HFF-Myc (cell line): ENCODE data around the gene AMBRA1.

ENCODE experiments used
- DNase-seq: peaks from one replicate; pipeline ENCODE4 v3.0.0-alpha.2; 2011; ENCODE audit warnings: low read depth; ENCODE audit errors: extremely low read depth
- H3K4me3 ChIP-seq: replicated peaks from 2 replicates; pipeline ENCODE4 v1.5.1; 2011; ENCODE audit warnings: low read depth, mild to moderate bottlenecking, control low read depth, low read length
- TF ChIP-seq, protein P1 (sequence below): IDR thresholded peaks from 2 replicates; pipeline ENCODE4 v1.5.1; 2012; ENCODE audit warnings: mild to moderate bottlenecking, low read depth, low read length, control low read depth; ENCODE audit errors: missing control alignments

Gene AMBRA1

DNA sequence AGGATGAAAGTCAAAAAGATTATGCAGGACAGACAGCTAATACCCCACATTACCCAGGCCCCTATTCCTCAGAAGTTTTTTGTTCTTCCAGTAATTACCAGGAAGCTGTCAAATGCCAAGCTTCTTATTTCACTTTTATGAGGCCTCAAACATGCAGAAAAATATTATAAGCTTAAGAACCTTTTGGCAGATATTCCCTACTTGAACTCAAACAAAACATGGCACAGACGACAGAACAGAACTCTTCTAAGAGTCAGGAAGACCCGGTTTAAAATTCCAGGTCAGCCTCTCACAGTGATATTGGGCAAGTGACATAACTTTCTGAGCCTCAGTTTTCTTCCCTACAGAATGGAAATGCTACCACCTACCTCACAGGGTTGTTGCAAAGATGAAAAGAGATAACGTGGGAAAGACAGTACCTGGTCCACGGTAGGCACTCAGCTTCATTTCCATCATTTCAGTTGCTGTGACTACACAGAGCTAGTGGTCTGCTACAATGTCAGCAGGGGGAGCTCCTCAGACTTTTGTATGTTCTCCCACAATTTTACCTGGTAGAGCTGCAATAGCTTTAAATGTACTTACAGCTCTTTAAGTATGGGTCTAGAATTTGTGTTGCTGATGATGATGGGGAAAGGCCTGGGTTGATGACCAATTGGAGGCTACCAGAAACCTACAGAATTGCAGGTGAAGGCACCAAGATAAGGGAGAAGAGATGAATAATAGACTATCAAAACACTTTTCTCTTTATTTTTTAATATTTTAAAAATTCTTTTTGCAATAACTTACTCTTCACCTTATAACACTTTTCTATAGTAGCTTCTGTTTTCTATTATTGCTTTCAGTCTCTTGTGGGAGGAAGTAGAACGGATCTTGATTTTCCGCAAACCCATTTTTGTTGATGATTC is 103.9 kb downstream of the AMBRA1 start:
- no peak overlapping the region for H3K4me3 ChIP-seq
- TF ChIP-seq, protein P1, sequence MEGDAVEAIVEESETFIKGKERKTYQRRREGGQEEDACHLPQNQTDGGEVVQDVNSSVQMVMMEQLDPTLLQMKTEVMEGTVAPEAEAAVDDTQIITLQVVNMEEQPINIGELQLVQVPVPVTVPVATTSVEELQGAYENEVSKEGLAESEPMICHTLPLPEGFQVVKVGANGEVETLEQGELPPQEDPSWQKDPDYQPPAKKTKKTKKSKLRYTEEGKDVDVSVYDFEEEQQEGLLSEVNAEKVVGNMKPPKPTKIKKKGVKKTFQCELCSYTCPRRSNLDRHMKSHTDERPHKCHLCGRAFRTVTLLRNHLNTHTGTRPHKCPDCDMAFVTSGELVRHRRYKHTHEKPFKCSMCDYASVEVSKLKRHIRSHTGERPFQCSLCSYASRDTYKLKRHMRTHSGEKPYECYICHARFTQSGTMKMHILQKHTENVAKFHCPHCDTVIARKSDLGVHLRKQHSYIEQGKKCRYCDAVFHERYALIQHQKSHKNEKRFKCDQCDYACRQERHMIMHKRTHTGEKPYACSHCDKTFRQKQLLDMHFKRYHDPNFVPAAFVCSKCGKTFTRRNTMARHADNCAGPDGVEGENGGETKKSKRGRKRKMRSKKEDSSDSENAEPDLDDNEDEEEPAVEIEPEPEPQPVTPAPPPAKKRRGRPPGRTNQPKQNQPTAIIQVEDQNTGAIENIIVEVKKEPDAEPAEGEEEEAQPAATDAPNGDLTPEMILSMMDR = peak; percentile 70
- no peak for DNase-seq

DNA sequence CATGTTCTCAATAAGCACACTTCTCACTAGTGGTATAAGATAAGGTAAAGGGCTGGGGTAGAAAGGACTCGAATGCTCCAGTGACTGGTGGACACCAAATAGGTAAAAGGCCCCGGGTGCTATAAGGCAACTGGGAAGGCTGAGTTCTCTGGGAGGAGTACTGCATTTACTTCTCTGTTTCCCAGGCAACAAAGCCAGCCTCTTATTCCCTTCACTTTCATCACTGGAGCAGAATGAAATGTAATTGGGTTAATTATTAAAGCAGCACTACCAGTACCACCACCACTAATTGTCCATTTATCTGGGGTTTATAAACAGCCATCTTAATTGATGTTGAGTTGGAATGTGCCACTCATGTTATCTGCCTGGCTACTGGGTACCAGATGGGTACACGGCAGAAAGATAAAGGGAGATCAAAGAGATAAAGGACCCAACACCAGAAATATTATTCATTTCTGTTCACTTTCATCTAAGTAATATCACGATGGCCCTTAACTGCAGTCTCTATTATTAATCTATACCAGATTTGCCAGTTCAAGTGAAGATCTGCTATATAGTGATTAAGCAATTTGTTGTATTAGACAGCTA is 107.9 kb downstream of the AMBRA1 start:
- TF ChIP-seq, protein P1 = no peak
- DNase-seq = no peak
- H3K4me3 ChIP-seq = no peak overlapping the region

DNA sequence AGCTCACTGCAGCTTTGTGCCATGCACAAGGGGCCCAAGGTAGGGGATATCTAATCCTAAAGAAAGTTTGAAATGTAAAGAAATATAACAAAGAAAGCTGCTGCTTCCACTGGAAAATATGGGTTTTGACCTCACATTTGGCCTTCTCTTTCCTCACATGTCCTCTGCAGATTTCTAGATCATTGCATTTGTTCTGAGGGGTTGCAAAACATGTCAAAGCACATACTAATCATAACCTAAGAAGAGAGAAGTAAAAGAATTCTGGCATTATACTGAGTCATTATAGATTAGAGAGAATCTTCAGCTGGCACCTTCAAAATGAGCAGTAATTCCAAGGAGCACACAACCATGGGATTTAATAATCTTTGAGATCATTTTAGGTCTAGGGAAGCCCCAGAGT is 109.7 kb downstream of the AMBRA1 start:
- TF ChIP-seq, protein P1 = no peak
- DNase-seq = no peak
- no peak overlapping the region for H3K4me3 ChIP-seq

DNA sequence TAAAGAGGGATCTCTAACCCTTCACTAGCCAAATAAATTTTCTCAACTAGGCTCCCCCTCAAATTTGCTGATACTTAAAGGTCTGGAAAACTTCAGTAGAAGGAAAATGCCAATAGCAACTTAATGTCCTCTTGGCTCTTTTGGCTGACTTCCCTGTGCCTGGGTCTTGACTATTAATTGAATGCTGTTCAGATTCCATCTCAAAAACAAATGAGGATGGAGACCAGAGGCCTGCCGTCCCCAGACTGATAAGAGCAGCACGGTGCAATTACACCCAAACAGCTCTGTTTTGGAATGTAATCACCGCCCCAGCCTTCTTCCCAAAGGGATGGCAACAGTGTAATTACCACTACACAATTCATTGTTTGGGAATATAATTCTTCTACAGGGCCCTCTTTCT is 112.9 kb downstream of the AMBRA1 start:
- no peak for DNase-seq
- TF ChIP-seq, protein P1 = no peak

DNA sequence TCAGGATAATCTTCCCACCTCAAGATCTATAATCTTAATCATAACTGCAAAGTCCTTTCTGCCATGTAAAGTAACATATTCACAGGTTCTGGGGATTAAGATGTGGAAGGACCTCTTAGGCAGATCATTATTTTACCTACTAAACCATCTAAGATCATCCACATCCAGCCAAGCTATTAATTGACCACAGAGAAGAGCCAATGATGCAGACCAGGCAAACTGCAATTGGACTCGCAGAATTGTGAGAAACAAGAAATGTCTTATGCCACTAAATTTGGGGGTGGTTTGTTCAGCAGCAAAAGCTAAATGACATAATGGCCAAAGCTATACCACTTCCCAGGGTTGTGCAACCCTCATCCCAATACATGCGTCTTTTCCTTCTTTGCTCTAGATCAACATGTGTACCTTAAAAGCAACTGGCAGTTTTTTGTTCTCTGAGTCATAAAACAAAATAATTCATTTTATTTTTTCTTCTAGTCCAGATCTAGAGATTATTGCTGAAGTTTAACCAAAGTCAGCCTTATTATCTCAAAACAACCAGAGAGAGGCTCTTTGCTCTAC is 113.6 kb downstream of the AMBRA1 start:
- TF ChIP-seq, protein P1 = no peak
- no peak for DNase-seq
- H3K4me3 ChIP-seq = no peak overlapping the region

More for the DNA sequence above, 112.9 kb downstream of the AMBRA1 start:
- H3K4me3 ChIP-seq = no peak overlapping the region

DNA sequence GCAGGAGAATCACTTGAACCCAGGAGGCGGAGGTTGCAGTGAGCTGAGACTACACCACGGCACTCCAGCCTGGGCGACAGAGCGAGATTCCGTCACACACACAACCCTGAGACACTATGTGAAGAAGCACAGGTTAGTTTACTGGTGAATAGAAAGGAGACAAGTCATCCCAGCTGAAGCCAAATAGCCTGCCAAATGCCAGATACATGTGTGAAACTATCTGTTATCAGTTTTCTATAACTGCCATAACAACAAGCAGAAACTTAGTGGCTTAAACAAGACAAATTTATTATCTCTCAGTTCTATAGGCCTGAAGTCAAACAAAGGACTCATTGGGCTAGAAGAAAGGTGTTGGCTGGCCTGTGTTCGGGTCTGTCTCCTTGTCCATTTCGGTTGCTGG is 114.2 kb downstream of the AMBRA1 start:
- TF ChIP-seq, protein P1 = no peak
- no peak for DNase-seq
- no peak overlapping the region for H3K4me3 ChIP-seq
